Measurements from ENCODE around the gene YES1.

The YES1 gene

DNA sequence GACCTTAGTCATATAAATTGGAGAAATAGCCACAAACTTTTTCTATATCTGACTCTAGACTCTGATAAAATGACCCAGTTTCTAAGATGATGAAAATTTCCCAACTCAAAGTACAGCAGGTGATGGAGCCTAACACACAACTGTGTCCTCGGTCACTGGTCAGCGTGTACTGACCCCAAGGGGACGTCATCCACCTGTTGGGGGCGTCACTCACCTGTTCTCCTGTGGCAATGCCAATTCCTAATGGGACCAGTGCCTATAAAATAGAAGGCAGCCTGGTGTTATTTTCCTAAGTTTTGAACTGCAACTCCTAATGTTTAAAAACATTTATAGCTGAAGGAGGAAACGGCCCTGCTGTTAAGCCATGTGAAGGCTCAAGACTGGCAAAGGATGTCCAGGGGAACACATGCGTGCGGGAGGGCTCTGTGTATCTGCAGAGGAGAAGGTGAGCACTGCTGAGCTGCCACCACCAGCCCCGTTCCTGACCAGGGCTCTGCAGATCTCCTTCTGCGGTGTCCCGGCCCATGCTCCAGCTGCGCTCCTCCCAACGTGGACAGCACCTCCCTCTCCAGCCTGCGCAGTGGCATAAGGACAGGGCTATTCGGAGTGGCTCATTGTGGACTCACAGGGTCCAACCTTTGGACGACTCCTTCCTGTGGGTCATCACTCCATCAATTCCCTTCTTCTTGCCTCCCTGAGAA, 133.4 kb downstream of the YES1 start:
- DNase-seq (ENCODE audit: low read depth in 1 of 2, low spot score in 1 of 2) = no peak
- TF ChIP-seq, protein P1, sequence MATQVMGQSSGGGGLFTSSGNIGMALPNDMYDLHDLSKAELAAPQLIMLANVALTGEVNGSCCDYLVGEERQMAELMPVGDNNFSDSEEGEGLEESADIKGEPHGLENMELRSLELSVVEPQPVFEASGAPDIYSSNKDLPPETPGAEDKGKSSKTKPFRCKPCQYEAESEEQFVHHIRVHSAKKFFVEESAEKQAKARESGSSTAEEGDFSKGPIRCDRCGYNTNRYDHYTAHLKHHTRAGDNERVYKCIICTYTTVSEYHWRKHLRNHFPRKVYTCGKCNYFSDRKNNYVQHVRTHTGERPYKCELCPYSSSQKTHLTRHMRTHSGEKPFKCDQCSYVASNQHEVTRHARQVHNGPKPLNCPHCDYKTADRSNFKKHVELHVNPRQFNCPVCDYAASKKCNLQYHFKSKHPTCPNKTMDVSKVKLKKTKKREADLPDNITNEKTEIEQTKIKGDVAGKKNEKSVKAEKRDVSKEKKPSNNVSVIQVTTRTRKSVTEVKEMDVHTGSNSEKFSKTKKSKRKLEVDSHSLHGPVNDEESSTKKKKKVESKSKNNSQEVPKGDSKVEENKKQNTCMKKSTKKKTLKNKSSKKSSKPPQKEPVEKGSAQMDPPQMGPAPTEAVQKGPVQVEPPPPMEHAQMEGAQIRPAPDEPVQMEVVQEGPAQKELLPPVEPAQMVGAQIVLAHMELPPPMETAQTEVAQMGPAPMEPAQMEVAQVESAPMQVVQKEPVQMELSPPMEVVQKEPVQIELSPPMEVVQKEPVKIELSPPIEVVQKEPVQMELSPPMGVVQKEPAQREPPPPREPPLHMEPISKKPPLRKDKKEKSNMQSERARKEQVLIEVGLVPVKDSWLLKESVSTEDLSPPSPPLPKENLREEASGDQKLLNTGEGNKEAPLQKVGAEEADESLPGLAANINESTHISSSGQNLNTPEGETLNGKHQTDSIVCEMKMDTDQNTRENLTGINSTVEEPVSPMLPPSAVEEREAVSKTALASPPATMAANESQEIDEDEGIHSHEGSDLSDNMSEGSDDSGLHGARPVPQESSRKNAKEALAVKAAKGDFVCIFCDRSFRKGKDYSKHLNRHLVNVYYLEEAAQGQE (IDR thresholded peaks at IDR 0.05; ENCODE audit: insufficient replicate concordance, low read depth) = no peak
- TF ChIP-seq POLR2AphosphoS5 (IDR thresholded peaks at IDR 0.05; ENCODE audit: low read depth) = peak; percentile 50; the same call in 1 of the 2 replicates
- Histone ChIP-seq H3K4me3 (replicated peaks; ENCODE audit: insufficient read depth, low read length) (no peak overlapping the region), H3K27ac (replicated peaks) (no peak overlapping the region), H3K27me3 (ENCODE audit: insufficient read depth, poor library complexity, severe bottlenecking) (no peaks in the 10 kb centered on the region)

DNA sequence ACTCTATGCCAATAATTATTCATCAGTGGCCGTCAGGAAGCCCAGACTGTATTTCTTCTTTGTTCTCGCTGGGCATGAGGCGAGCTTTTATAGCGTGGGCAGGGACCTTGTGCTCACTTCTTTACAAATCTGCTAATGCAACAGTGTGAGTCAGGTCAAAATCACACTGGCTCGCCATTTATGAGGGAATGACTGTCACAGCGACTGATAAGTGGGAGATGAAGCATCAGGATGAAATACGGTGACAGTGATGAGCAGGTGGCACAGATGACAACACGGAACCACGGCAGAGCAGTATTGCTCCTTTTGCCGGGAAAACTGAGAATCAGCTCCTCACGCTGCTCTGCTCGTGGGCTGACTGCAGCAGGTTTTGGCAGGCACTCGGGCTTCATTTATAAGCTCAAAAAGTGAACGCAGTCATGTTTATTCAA, 134.1 kb downstream of the YES1 start:
- Histone ChIP-seq H3K27ac (replicated peaks) (no peak overlapping the region), H3K27me3 (ENCODE audit: insufficient read depth, poor library complexity, severe bottlenecking) (no peaks in the 10 kb centered on the region), H3K4me3 (replicated peaks; ENCODE audit: insufficient read depth, low read length) (no peak overlapping the region)
- no peak for DNase-seq (ENCODE audit: low read depth in 1 of 2, low spot score in 1 of 2)
- 0 out of 2 replicates have a peak, but pooled peaks have one; percentile 5 for TF ChIP-seq POLR2AphosphoS5 (IDR thresholded peaks at IDR 0.05; ENCODE audit: low read depth)
- no peak for TF ChIP-seq GABPA (IDR thresholded peaks at IDR 0.05; ENCODE audit: low read depth)

DNA sequence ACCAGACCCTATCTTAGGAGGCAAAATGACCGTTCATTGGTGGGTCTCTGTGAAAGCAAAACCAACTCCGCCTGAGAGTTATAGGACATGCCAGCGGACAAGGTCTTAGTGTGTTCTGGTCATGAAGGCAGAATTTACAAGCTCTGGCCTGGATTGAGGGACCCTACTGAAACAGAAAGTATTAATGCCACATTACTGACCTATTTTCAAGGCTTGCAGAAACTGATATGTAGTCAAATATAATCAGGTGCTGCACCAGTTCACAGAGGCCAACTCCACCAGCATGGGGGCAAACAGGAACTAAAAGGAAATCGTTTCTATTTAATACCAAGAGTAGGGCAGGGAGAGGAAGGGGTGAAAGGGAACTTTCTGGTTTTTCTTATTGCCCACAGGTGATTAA, 134.9 kb downstream of the YES1 start:
- Histone ChIP-seq H3K4me3 (replicated peaks; ENCODE audit: insufficient read depth, low read length) (no peak overlapping the region), H3K27me3 (ENCODE audit: insufficient read depth, poor library complexity, severe bottlenecking) (no peaks in the 10 kb centered on the region), H3K27ac (replicated peaks) (no peak overlapping the region)
- no peak for DNase-seq (ENCODE audit: low read depth in 1 of 2, low spot score in 1 of 2)
- TF ChIP-seq GABPA (IDR thresholded peaks at IDR 0.05; ENCODE audit: low read depth) (no peak), POLR2AphosphoS5 (IDR thresholded peaks at IDR 0.05; ENCODE audit: low read depth) (0 out of 2 replicates have a peak, but pooled peaks have one; percentile 34)

DNA sequence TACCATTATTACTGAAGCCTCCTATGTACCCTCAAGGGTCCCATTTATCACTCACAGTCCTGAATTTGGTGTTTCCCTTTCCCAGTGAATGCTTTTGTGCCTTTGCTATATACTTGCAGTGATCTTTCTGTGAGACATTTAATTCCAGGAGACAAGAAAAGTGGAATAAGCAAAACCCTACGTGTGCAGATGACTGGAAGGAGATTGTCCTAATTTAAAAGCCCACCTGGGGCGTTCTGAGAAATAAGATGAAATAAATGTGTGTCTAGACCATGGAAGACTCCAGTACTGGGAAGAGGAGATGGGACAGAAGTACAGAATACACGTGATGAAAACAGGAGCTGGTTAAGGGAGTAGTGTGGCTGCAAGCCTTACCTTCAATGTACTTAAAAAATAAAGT, 135.3 kb downstream of the YES1 start:
- no peak for TF ChIP-seq POLR2AphosphoS5 (IDR thresholded peaks at IDR 0.05; ENCODE audit: low read depth)
- no peak for TF ChIP-seq GABPA (IDR thresholded peaks at IDR 0.05; ENCODE audit: low read depth)
- TF ChIP-seq, protein P1 (IDR thresholded peaks at IDR 0.05; ENCODE audit: insufficient replicate concordance, low read depth) = no peak
- TF ChIP-seq, protein P2, sequence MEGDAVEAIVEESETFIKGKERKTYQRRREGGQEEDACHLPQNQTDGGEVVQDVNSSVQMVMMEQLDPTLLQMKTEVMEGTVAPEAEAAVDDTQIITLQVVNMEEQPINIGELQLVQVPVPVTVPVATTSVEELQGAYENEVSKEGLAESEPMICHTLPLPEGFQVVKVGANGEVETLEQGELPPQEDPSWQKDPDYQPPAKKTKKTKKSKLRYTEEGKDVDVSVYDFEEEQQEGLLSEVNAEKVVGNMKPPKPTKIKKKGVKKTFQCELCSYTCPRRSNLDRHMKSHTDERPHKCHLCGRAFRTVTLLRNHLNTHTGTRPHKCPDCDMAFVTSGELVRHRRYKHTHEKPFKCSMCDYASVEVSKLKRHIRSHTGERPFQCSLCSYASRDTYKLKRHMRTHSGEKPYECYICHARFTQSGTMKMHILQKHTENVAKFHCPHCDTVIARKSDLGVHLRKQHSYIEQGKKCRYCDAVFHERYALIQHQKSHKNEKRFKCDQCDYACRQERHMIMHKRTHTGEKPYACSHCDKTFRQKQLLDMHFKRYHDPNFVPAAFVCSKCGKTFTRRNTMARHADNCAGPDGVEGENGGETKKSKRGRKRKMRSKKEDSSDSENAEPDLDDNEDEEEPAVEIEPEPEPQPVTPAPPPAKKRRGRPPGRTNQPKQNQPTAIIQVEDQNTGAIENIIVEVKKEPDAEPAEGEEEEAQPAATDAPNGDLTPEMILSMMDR (IDR thresholded peaks at IDR 0.05; ENCODE audit: insufficient read depth, low read length) = no peak
- no peak for TF ChIP-seq SPI1 (IDR thresholded peaks at IDR 0.05; ENCODE audit: borderline replicate concordance, low read depth)
- no peak for DNase-seq (ENCODE audit: low read depth in 1 of 2, low spot score in 1 of 2)
- Histone ChIP-seq H3K27me3 (ENCODE audit: insufficient read depth, poor library complexity, severe bottlenecking) (no peaks in the 10 kb centered on the region), H3K4me3 (replicated peaks; ENCODE audit: insufficient read depth, low read length) (no peak overlapping the region), H3K27ac (replicated peaks) (no peak overlapping the region)

DNA sequence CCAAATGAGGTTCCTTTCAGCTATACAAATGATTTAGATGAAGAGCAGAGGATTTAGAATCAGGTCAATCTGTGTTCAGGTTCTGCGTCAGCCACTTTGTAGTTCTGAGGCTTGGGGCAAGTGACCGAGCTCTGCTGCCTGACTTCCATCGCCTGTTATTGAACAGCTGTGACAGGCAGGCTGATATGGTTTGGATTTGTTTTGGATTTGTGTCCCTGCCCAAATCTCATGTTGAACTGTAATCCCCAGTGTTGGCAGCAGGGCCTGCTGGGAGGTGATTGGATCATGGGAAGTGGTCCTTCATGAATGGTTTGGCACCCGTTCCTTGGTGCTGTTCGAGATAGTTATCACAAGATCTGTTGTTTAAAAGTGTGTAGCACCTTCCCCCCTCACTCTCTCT, 136.0 kb downstream of the YES1 start:
- TF ChIP-seq POLR2AphosphoS5 (IDR thresholded peaks at IDR 0.05; ENCODE audit: low read depth) (peak; percentile 47; the same call in 1 of the 2 replicates), GABPA (IDR thresholded peaks at IDR 0.05; ENCODE audit: low read depth) (no peak), SPI1 (IDR thresholded peaks at IDR 0.05; ENCODE audit: borderline replicate concordance, low read depth) (no peak)
- TF ChIP-seq, protein P2 (IDR thresholded peaks at IDR 0.05; ENCODE audit: insufficient read depth, low read length) = no peak
- TF ChIP-seq, protein P1 (IDR thresholded peaks at IDR 0.05; ENCODE audit: insufficient replicate concordance, low read depth) = no peak
- DNase-seq (ENCODE audit: low read depth in 1 of 2, low spot score in 1 of 2) = no peak
- Histone ChIP-seq H3K27ac (replicated peaks) (no peak overlapping the region), H3K27me3 (ENCODE audit: insufficient read depth, poor library complexity, severe bottlenecking) (no peaks in the 10 kb centered on the region), H3K4me3 (replicated peaks; ENCODE audit: insufficient read depth, low read length) (no peak overlapping the region)
